Tibial nerve (tissue), 4 donors: ENCODE measurements around the gene HCFC1.

Source experiments
- CTCF ChIP-seq, 5 experiments: fragments of 200-600 bp in 3 of 5; fragments of 450-650 bp in 2 of 5; sonication (generic) in 3 of 5; IDR thresholded peaks; one replicate each; pipeline ENCODE4 v1.5.1; 2016 to 2019; ENCODE audit warnings: antibody characterized with exemption in 5 of 5, mild to moderate bottlenecking in 3 of 5, moderate library complexity in 2 of 5
- EP300 ChIP-seq, 2 donors: sonication (generic); formaldehyde crosslinking; IDR thresholded peaks; one replicate each; pipeline ENCODE4 v1.6.1; 2017; ENCODE audit warnings: antibody characterized with exemption in 2 of 2, mild to moderate bottlenecking in 1 of 2
- POLR2A ChIP-seq, 2 donors: fragments of 450-650 bp; IDR thresholded peaks; one replicate each; pipeline ENCODE4 v1.6.1; 2017; ENCODE audit warnings: antibody characterized with exemption in 2 of 2, mild to moderate bottlenecking in 2 of 2, moderate library complexity in 2 of 2

- no peak for TF ChIP-seq CTCF (IDR thresholded peaks at IDR 0.05)
- no peak for TF ChIP-seq POLR2A (IDR thresholded peaks at IDR 0.05)
- no peak for TF ChIP-seq EP300 (IDR thresholded peaks at IDR 0.05)
These were observed 52.3 kb downstream of the HCFC1 start for GRCh38 chrX:153919281-153919680.
